ENCODE data around the gene TYMP.

The TYMP gene

DNA sequence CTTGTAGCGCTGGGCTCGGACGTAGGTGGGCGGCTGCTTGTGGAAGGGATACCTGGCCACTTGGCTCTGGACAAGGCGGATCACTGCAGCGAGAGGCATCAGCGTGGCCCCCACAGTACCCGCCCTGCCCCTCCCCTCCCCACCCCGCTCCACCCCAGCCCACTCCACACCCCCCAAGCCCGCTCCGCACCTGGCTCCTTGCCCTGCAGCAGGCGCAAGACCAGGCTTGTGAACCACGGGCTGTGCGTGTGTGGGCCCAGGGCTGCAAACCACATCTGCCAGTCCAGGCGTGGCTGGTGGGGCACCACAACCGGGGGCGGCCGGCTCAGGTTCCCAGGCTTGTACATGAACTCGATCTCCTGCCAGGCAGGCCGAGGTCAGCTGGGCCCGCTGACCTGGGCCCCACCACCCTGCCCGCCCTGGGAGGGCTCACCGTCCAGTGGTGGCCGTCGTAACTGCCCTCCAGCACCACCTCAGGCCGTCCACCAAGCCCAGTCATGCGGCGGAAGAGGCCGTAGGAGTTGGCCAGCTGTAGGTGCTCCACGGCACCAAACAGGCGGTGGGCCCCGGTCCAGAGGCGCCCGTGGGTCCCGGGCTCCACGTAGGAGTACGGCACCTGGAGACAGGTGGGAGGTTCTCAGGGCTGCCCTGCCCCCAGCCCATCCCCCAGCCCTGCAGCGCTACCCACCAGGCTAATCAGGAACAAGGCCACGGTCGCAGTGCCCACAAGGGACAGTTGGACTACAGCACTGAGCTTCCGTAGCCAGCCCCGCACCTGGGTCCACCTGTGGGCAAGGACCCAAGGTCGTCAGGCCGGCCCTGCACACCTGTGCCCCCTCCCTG, 25.2 kb downstream of the TYMP start:
- DNase-seq = no peak

DNA sequence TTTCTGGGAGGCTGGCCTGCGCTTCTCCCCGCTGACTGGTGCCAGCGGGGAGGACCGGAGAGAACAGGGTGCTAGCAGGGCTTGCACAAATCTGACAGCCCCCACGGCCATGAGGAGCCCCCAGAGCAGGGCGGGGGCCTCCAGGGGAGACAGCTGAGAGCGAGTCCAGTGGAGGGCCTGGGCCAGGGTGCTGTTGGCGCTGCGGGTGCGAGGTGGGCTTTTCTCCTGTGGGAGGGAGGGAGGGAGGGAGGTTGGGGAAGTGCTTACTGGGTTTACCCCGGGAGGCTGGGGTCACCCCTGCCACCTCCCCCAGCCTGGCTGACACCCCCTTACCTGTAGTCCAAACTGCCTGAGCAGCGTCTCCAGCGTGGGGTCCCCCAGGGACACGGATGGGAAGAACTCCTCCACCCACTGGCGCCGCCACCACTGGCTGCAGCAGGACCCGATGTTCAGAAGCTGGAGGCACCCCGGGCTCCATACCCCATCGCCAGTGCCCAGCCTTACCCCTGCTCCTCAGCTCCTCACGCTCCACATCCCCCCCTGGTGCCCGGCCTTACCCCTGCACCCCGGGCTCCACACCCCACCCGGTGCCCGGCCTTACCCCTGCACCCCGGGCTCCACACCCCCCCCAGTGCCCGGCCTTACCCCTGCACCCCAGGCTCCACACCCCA, 26.2 kb downstream of the TYMP start:
- no peak for DNase-seq

DNA sequence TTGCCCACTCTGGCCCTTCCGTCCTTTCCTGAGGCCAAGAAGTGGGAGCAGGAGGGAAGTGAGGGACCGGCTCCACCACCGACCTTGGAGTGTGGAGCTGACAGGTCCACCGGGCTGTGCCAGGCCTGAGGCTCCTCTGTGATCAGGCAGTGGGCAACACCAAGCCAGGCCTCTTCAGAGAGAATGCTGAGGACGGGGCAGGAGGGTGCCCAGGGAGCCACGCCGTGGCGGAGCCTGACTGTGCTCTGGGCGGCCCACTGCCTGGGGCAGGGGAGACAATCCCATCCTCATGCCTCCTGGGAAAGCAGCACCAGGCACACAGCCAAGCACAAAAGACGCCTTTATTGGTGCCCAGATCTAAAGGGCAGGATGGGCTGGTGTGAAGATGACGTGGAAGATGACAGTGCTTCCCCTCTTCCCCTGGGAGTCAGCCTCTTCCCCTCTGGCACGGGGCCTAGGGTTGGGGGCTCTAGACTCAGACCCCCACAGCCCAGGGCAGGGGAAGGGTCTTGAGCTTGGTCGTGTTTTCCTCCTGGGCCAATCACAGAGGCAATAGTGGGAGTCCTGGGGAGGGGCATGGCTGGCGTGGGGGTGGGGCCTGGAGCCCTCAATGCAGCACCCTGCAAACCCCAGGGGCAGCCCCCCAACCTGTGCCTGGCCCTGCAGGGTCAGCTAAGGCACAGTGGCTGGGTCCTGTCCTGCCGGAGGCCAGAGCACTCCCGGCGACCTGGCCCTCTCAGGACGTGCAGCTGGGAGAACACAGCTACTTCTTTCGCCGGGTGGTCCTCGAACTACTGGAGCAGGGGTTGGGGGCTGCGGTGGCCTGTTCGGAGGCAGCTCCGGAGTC, 27.0 kb downstream of the TYMP start:
- no peak for DNase-seq

DNA sequence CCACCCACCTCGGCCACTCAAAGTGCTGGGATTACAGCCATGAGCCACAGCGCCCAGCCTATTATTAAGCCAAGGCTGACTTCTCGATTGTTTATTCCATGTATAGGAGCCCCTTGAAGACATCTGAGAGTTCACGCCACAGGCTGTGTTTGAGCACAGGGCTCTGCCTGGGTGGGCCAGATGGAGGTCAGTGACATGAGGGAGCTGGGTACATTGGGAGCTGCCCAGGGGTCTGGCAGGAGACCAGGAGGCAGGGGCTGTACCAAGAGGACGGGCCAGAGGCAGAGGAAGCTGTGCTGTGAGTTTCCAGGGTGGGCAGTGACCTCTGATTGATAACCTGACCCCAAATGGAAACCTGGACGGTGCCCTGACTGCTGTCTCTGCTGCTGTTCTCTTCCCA, 27.7 kb downstream of the TYMP start:
- no peak for DNase-seq

DNA sequence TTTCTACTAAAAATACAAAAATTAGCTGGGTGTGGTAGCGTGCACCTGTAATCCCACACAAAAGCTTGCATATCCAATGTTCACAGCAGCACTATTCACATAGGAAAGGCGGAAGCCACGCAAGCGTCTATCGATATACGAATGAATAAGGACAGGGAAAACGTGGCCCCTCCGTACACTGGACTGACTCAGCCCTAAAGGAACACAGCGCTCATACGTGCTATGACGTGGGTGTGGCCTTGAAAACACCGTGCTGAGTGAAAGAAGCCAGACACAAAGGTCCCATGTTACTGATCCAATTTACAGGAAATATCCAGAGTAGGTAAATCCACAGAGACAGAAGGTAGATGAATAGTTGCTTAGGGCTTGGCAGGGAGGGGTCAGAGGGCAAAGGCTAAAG, 29.4 kb downstream of the TYMP start:
- DNase-seq = no peak

DNA sequence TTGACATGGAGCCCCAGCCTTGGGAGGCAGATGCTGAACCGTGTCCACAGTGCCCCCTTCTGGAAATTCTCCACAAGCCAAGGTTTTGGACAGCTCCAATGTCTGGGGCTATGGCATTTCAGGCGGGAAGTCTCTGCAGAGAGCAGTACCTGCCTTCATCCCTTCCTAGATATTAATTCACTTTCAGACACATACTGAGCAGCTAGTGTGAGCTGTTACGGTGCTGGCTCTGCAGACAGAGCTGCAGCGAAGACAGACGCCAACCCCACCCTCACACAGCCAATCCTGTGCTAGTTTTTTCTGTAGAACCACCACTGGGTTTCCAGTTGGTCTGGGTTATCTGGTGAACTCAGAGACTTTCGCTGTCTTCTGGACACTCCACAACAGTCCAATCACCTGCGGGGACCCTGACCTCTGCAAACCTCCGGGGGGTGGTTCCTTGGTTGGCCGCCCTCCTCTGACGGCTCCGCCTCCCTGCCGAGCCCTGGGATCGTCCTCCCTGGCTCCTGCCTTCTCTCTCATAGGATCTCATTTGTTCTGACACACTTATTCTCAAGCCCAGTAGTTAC, 31.4 kb downstream of the TYMP start:
- DNase-seq = no peak

DNA sequence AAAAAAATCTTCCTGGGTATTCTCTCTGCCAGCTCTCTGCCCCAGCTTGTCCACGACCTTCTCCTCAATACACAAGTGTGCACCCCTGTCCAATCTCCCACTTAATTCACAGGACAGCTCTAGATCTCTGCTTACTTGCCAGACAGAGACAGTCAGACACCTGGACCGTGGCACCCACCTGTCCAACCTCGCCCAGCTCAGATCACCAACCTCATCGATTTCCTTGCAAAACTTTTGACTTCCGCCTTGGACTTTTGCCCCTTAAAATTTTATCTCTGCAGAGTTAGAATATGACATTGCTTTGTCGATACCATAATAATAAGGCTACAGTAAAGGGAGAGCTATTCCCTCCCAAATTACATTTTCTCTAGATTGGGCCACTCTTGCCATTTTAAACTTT, 32.7 kb downstream of the TYMP start:
- DNase-seq = no peak

DNA sequence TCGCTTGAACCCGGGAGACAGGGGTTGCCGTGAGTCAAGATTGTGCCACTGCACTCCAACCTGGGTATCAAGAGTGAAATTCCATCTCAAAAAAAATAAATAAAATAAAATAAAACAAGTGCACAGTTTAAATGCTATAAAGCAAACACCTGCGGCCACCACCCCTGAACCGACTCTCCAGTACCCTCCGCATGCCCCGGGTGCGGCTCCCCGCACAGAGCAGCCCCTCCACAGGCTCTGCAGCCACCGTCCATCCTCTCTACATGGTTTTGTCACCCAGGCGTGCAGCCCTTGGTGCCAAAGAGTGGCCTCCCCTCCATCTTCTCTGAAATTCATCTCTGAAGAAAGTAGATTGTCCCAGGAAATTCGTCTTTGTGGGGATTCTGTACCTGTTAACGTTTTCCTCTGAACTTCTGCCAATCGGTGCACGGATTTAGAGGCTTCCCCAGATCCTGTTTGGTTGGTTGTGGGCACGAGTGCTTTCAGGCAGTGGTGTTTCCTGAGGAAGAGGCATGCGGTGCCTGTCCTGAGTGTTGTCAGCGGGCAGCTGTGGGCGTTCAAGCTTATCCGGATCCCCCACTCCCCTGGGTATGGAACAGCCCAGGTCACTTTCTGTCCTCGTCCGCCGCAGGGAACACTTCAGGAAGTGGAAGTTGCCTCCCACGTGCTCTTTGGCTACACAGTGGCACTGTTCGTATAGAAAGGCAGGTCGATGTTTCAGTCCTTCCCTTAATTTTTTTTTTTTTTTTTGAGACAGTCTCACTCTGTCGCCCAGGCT, 39.1 kb downstream of the TYMP start:
- DNase-seq = no peak

DNA sequence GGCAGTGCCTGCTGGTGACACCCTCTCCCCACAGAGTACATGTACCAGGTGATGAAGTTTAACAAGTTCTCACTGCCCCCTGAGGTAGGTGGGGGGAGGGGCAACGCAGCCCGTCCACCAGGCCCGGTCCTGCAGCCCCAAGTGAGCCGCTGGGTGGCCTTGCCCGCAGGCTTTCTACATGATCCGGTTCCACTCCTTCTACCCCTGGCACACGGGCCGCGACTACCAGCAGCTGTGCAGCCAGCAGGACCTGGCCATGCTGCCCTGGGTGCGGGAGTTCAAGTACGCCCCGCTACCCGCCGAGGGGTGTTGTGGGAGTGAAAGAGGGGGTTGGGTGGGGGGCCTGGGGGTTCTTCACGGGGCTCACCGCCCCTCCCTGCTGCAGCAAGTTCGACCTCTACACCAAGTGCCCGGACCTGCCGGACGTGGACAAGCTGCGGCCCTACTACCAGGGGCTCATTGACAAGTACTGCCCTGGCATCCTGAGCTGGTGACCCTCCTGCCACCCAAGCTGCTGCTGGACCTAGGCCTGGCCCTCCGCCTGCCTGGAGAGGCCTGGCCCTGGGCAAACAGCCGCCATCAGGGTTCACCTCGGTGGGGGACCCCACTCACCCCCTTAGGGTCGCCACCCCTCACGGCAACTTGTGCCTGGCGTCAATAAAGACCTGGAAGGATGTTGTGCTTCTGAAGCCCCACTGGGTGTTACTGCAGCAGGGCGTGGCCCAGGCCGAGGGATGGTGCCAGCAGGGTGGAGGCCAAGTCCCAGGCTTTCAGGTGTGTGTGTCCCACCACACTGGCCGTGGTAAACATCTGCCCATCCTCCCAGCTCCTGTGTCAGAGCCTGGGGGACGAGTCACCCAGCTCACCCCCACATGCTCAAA, 40.2 kb downstream of the TYMP start:
- DNase-seq = no peak

DNA sequence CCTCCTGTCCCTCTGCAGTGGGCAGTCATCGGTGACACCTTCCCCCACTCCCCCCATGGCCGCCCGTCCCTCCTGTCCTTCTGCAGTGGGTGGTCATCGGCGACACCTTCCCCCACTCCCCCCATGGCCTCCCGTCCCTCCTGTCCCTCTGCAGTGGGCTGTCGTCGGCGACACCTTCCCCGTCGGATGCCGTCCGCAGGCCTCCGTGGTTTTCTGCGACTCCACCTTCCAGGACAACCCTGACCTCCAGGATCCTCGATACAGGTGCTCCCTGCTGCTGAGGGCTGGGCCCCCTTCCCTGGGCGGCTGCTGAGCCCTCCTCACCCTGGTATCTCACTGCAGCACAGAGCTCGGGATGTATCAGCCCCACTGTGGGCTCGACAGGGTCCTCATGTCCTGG, 40.9 kb downstream of the TYMP start:
- DNase-seq = no peak

DNA sequence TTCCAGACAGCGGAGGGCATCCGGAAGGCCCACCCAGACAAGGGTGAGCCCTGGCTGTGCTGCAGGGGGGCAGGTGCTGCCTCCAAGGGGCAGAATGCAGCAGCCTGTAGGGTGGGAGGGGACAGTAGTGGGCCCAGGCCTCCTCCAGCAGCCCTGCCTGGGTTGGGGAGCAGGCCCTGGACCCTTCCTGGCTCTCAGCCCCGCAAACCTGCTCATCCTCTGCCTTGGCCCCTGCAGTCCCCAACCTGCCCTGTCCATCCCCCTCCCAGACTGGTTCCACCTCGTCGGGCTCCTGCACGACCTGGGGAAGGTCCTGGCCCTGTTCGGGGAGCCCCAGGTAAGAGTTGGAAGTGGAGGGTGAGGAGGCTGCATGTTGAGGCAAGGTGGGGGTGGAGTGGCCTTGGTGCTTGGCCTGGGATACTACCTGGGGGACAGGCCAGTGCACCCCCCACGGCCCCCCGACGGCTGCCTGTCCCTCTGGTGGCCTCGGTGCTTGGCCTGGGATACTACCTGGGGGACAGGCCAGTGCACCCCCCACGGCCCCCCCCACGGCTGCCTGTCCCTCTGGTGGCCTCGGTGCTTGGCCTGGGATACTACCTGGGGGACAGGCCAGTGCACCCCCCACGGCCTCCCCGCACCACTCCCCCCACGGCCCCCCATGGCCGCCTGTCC, 41.7 kb downstream of the TYMP start:
- DNase-seq = no peak

DNA sequence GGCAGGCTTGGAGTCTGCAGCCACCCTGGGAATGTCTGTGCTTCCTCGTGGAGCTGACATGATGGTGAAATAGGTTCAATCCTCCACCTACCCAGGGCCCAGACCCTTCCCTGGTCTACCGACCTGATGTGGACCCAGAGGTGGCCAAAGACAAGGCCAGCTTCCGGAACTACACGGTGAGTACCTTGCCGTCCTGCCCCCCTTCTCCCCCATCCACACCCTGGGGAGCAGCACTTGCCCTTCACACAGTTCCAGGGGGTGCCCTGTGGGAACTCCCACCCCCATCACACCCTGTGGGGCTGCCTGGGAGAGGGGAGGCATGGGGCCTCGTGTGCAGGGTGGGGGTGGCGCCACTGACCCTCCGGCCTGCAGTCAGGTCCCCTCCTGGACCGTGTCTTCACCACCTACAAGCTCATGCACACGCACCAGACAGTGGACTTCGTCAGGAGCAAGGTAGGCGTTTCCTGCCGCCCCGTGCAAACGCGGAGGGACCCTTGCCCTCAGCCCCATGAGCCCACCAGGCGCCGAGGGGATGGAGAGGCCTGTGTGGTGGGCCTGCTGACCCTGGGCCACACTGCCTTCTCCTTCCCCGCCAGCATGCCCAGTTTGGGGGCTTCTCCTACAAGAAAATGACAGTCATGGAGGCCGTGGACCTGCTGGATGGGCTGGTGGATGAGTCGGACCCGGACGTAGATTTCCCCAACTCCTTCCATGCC, 42.4 kb downstream of the TYMP start:
- DNase-seq = no peak

DNA sequence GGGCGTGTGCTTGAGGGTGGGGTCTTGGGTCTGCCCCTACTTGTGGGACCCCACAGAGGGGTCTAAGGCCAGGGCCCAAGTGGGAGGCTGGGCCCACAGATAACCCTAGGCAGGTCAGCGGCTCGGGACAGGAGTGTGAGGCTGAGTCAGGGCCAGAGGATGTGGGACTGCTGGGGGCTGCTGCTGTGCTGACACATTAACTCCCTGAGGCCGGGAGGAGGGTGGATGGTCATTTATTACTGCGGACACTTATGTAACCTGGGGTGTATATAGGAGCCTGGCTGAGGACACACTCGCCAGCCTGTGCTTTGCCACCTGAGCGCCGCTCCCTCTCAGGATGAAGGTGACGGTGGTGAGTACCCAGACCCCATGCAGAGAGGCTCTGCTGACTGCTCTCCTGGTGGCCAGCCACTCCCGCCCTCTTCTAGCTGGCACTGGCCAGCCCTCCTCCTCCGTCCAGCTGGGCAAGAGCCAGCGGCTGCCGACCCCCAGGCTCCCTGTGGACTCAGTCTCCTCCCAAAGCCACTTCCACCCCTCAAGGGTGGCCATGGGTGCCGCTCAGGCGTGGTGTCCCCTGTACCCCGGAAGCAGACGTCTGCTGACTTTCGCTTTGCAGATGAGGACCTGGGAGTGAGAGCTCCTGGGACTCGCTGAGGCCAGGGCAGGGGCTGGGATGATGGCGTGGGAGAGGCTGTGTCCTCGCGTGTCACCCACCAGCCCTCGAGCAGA, 43.1 kb downstream of the TYMP start, which contains the start of gene MIOX:
MIOX (plus strand) TSS at position 299 of the 729 bp plus-strand sequence; CDS start at position 338, 39 bp downstream.
- no peak for DNase-seq

DNA sequence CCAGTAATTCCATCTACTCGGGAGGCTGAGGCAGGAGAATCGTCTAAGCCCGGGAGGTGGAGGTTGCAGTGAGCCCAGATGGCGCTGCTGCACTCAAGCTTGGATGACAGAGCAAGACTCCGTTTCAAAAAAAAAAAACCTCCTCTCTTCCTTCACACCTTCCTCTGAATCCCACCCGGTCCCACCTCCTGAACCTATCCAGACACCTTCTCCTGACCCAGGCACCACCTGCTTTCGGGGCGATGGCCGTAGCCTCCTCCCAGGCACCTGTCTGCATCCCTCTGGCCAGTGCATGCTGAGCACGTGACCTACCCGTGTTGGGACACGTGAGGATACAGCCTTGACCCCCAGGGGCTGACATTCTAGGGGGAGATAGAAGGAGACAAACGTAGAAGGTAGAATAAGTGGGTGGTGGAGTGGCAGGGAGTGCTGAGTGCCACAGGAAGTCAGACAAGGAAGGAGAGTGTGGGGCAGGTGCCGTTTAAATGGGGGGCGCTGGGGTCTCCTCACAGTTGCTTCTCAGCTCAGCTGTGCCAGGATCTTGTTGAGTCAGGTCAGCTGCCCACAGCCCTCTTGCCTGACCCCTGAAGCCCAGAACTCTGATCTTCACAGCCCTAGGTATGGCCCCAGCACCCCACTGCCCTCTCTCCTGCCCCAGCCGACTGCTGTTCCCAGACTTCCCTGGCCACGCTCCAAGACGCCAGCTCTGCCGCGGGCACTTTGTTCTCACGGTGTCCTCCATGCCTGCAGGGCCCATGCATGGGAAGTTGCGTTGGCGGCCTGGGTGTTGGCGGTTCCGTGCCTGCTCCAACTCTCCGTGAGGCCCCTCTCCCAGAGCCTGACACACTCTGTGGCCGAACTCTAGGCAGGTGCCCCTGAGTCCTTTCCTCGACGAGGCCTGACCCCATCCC, 44.3 kb downstream of the TYMP start:
- no peak for DNase-seq

DNA sequence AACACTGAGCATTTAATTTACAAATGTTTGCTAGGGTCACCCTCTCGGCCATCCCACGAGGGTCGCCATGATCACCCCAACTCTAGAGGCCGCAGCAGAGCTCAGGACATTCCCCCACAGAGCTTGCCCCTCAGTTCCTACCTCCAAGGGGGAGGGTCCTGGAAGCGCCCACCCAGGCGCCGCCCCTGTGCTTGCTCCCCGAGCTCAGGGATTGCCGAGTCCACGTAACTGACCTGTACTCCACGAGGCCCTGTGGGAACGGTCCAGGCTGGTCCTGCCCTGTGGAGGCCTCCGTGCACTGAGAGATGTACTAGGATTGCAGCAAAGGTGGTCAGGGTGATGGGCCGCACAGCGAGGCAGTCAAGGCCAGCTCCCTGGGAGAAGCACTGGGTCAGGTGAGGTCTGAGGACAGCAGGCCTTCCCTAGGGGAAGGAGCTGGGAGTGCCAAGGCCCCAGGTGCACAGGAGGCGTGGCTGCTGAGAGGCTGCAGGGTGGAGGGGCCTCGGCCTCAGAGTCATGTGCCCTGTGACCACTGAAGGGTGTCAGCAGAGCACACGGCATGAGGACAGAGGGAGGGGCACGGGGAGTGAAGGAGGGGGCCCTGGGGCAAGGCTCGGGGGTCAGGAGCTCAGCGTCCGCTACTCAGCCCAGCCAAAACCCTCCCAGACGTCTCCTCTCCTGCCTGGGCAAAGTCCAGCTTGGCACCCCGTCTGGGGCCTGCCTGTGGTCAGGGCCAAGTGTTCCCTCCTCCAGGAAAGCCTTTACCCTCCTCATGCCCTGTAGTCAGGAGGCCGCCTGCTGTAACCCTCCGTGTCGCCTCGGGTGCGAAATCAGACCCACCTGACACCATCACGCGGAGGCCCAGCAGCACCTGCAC, 45.6 kb downstream of the TYMP start:
- no peak for DNase-seq

DNA sequence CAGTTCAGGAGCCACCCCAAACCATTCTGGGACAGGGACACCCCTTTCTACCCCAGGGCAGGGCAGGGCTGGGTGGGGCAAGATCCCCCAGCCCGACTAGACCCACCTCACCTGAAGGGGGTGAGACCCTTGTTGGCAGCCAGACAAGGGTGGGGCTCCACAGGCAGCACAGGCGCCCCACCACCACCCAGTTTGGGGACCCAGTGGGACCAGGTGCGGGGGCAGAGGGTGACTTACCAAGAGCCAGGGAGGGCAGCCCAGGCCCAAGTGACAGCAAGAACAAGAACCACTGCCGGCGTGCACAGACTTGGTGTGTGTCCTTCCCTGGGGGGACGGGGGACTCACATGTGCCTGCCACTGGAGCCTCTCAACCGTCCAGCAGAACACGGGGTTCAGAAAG, 46.3 kb downstream of the TYMP start:
- DNase-seq = no peak

DNA sequence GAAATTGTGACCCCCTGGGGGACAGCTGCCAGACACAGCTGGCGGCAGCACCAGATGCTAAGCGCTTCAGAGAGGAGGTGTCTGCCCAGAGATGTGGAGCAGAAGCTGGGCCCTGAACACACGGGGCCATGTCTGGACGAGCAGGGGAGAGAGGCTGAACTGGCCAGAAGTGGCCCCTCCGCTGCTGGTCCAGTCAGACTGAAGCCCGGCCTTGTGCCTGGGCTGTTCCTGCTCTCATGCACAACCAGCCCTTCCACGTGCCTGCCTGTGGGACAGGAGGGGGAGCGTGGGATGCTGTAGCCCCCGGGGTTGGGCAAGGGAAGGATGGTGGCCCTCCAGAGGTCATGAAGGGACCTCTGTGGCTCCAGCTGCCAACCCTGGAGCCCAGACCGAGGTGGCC, 46.7 kb downstream of the TYMP start:
- DNase-seq = no peak
